Renal cortex interstitium (tissue), 11 donors: Measurements from ENCODE around the gene CS. TPM values are rescaled to one million over a fixed set of nuclear protein-coding genes. Genes with fewer than 3 reads are reported as not detected.

Experiments used
- DNase-seq, 11 donors: peaks; one replicate each; pipeline ENCODE4 v3.0.0-alpha.2; 2013; ENCODE audit warnings: low read depth in 9 of 11, low spot score in 4 of 11; ENCODE audit errors: extremely low read depth in 1 of 11
- polyA plus RNA-seq, 3 donors: library from polyadenylated mRNA; unstranded; fragments of 120-200 nt; gene quantifications; one replicate each; pipeline ENCODE4 v1.2.1, GENCODE V29; 2013; ENCODE audit not compliant: insufficient read length in 3 of 3

CS gene
- polyA plus RNA-seq, 3 donors, result 192 to 212 (median 204) TPM

DNA sequence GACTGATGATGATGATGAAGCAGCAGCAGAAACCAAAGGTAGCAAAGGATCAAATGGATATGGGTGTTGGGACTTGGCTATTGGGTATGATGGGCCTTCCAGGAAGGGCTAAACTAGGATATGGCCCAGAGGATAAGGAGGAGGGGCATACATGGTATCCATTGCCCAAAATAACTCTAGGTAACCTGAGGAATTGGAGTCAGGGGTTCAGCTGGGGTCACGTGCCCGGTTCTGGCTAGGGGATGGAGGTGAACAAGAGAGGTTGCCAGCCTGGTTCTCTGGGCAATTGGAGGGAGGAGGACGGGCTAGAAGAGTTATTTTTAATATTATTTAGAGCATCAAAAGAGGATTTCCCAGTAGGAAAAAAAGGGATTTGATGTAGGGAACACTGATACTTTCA is 39.2 kb downstream of the CS start:
- DNase-seq, result no peak

DNA sequence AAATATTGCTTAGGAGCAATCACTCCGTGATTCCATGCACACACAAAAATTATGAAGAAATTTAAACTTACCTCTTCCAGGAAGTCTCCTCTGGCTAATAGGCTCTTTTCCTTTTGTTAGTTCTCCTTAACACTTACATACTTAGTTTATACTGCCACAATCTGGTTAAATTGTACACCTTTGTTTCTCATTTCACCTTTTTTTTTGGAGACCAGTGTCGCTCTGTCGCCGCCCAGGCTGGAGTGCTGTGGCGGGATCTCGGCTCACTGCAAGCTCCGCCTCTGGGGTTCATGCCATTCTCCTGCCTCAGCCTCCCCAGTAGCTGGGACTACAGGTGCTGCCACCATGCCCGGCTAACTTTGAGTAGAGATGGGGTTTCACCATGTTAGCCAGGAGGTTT is 39.8 kb downstream of the CS start:
- DNase-seq, result no peak

DNA sequence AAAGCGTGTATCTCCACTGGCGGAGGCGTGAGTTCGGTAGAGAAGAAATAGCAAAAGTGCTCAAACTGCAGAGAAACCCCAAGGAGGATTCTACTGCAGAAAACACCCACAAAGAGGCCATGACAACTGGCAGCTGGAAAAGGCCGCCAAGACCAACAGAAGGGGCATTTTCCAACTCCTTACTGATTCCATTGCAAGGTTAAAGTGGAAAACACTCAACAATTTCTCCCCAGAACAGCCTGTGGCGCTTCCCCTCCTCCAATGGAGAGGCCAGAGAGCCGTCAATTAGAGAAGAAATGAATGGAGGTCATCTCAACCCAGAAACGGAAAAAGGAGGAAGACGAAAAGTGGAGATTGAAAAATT is 41.3 kb downstream of the CS start:
- no peak for DNase-seq

DNA sequence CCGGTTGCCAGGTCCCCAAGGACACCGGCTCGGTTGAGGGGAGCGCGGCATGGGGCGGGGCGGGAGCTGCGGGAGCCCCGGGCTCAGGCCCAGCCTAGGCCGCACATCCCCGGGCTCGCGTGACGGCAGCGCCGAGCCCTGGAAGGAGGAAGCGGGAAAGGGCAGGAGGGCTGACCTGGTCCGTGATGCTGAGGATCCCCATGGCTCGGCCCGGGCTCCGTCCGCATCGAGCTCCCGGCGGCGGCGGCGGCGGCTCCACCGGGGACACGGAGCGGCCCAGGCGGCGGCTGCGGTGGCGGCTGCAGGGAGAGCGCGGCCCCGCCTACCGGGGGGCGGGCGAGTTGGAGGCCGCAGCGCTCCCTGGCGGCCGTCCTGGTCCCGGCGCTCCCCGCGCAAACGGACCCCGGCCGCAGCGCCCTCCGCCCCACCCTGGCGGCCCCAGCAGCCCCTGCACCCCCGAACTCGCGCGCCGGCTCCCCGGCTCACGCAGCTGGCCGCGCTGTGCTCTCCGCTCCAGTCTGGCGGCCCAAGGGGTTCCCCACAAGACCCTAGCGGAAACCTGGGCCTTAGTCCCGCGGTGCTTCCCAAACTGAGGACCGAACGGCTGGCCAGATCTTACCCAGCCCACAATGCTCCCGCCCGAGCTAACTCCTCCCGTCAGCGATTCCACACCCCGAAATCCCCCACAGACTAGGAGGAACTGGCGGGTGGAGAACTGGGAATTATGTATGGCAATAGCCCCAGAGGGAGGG is 41.9 kb downstream of the CS start, which contains the start of gene ANKRD52:
ANKRD52 (minus strand) TSS at position 317 of the 752 bp plus-strand sequence; CDS start at position 202, 115 bp downstream.
- DNase-seq, result peak in 10 of 11 donors; percentile 58 to 85 (median 72)

DNA sequence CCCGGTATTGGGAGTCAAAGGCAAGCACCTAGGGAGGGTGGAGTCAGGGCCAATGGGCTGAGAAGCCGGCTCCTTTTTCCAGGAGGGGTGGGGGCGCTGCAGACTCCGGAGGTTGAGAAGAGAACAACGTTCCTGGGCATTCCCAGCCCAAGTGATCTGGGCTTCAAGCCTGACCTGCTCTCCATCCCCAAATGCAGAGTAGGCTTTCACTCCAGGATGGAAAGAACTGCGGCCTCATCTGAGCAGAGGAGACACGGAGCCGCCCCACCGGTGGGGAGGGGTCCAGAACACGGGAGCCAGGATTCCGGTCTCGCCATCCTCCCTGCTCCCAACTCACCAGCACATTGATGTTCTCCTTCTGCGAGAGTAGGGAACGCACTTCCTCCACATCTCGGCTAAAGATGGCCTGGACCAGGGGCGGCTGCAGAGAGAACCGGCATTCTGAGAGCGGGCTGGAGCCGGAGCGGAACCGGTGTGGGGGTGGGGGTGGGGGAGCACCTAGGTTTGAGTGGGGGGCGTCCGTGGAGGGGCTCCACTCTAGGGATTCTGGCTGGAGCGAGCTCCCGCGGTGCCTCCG is 42.6 kb downstream of the CS start:
- peak in 1 of 11 donors; percentile 30 for DNase-seq

DNA sequence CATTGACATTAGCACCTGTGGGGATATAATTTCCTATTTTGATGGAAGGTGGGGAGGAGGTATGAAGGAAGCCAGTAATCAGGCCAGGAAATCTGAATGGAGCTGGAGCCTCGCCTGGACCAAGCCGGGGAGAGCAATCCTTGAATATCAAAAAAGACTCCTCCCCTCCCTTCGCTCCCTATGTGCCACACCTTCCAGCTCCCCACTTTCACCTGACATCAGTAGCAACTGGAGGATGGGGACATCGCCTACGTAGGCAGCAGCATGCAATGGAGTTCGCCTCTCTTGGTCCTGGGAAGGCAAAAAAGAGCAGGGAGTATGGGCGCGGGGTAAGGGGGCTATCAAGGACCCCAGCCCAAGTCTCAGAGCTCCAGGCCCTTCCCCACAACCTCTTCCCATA is 43.1 kb downstream of the CS start:
- no peak for DNase-seq

DNA sequence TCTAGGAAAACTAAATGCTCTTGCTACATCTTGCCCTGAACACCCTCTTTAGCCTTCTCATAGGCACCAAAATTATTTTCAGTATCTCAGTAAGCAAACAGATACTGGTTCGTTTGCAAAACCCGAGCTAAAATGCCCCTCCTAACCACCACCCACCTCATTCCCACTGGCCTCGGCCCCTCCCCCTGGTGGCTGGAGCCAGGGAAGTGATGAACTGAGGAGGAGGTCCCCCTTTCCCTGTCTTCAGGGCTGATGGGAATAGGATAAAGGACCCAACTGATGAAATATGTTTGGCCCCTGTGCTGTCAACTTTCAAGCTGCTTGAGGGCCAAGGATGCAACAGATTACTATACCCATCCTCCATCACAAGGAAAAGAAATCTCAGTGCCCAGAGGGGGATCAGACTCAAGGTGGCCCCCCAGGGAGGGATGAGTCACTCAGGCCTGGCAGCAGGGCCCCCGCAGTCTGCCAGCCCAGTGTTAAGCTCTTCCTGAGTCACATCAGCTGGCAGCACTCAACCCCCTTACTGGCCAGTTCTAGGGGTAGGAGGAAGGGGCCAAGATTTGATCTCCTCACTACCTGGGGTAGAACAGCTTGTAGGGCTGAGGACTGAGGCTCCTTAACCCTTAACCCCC is 43.7 kb downstream of the CS start:
- no peak for DNase-seq

DNA sequence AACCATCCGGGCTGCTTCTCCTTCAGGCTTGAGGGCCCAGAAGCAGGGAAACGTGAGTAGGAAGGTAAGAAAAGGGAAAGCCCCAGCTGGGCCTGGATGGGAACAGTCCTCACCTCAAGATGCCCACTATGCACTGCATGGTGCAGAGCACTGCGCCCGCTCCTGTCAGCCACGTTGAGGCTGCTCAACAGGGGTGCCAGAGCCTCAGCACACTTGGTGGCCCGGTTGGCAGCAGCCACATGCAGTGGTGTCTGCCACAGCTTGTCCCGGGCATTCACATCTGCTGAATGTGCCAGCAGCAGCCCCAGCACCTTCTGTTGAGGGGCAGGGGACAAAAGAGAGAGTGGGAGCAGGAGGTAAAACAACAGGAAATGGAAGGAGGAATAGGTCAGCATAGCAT is 44.5 kb downstream of the CS start:
- DNase-seq, result no peak

DNA sequence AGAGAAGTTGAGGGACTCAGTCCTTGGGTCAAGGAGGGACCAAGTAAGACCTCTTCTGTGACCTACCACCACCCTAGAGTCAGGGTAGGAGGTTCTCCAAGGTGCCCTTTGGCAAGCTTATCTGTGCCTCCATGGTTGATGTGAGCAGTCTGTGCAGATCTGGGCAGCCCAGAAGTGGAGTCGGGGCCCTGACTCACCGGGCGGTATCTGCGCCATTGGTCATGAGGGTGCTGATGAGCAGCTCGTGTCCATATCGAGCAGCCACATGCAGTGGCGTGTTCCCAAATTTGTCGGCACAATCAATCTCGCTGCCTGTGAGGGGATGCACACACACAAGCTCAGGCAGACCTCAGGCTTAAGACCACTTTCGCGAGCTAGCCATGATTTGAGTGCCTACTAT is 47.0 kb downstream of the CS start:
- DNase-seq, result no peak

DNA sequence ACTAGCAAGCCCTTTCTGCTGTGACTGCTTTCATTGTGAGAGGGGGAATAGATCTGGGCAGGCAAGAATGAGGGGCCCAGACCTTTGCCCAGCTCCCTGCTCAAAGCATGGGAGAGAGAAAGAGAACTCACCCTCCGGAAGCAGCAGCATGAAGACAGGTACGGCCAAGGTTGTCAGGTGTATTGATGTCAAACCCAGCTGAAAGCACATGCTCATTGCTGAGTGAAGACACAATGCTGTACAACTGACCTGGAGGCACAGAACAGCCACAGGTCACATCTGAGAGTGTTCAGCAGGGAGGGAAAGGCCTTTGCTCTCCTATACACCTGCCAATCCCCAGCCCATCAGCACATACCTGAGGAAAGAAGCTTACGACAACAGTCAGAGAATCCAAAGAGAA is 47.5 kb downstream of the CS start:
- no peak for DNase-seq

DNA sequence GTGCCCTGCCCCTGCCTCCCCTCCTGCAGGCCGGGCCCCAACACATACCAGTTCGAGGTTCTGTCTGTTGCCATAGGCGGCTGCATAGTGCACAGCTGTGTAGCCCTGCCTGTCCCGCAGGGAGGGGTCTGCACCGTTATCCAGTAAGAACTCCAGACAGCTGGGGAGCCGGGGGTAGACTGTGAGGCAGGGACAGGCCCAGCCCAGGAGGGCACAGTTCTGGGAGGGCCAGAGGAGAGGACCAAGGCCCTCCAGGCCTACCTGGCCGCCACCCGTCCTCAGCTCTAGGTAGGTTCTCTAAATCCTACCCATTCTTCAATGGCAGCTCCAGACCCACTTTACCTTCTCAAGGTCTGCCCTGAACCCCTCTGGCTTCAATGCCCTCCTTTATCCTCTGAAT is 51.4 kb downstream of the CS start:
- no peak for DNase-seq

DNA sequence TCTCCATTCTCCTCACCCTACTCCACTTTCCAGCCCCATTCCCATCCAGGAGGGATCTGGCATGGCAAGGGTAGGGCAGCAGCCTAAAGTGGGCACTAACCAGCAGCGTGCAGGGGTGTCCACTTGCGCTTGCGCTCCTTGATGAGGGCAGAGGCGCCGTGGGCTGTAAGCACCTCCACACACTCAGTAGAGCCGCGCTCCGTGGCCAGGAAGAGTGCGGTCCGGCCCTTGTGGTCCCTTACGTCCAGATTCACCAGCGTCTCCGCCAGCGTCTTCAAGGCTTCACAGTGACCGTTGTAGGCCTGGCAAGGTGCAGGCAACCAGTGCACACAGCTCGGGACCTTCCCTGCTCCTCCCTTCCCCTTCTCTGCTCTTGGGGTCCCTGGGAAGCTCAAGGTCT is 52.2 kb downstream of the CS start:
- no peak for DNase-seq

DNA sequence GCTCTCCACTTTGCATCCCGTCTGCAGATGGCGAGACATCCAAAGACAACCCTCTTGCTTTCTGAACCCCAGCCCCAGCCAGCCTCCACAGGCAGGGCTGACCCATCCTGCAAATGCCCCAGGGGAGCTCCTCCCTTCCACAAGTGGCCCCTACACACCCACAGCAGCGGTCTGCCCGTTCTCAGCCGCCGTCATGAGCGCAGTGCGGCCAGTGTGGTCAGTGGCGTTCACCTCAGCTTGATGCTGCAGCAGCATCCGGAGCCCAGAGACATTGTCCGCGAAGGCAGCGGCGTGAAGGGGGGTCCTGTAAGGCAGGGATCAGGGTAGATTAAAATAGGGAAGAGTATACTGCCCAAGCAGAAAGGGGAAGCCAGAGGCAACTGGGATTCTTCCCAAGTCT is 55.6 kb downstream of the CS start:
- no peak for DNase-seq

DNA sequence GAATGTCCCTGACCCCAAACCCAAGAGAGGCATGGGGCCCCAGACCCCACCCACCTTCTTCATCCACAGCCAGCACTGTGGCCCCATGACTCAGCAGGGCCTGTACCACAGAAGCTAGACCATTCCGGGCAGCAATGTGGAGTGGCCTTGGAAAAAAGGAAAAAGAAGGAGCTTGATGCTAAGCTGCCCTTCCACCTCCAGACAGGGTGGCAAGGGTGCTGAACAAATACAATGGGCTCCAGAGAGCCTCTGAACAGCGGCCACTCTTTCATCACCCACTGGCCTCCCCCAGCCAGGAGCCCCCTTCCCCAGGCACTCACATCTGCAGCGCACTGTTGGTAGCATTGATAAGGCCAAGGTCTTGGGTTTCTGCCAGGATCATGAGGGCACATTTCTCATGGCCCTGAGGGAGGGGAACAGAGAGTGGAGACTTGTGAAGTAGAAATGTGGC is 56.4 kb downstream of the CS start:
- no peak for DNase-seq

DNA sequence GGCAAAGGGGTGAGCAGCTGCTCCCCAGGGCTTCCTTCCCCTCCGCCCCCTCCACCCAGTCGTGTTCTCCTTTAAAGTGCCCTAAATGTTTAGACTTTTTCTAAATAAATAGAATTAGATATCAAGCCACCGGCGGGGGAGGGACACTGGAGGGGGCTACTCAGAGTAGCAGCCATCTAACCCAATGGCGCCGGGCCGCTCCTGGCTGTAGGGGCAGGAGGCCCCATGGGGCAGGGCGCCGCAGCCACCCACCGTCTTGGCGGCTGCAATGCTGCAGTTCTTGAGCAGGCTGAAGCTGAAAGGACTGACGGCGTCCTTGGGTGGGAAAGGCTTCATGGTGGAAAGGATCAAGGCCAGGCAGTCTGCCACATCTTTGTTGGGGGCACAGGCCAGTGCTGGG is 57.1 kb downstream of the CS start:
- no peak for DNase-seq

DNA sequence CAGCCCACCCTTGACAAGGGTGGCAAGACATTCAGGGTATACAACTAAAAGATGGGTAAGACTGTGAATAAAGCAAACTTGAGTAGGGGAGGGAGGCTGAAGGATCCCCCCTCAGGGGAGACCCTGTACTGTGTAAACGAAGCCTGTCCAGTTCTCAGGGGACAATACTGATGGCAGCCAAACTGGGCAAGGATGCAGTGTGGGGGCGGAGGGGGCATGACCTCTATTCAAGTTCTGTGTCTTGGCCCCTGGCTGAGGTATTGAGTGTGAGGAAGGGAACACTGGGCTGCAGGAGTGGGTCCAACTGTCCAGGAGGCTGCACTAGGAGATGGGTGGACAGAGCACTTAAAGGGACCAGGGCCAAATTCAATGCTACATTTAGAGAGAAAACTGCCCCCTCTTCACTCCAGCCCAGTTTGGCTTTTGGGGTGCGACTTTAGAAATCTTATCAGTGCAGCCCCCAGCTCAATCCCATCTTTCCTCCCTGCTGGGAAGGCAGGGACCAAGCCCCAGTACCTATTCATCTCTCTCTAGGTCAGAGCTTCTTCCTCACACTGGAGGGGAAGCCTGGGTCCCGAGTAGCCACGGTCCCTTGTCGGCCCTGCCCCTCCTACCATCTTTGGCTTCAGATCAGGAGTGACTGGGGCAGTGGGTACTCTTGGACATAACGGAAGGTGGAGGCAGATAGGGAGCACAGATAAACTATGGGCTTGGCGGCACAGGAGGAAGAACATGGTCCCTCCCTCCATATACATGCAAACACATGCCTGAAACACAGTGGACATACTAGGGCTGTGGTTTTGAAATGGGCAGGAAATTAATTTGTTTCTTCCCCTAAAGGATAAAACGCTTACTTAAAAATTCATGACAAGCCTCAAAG is 58.5 kb downstream of the CS start:
- DNase-seq, result no peak

DNA sequence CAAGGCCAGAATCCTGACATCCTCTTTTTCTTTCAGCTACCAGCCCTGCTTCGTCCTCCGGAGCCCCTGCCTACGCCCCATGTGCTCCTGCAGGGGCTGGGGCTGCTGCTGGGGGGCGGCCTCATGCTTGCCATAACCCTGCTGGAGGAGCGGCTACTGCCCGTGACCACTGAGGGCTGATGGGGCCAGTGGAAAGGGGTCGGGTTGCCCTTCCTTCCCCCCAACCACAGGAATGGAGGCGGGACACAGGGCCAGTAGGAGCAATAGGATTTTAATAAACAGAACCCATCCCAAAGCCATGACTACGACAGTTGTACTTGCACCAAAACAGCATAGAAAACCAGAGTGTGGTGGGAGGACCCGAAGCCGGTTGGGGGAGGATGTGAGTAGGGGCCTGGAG is 62.6 kb downstream of the CS start:
- DNase-seq, result no peak

DNA sequence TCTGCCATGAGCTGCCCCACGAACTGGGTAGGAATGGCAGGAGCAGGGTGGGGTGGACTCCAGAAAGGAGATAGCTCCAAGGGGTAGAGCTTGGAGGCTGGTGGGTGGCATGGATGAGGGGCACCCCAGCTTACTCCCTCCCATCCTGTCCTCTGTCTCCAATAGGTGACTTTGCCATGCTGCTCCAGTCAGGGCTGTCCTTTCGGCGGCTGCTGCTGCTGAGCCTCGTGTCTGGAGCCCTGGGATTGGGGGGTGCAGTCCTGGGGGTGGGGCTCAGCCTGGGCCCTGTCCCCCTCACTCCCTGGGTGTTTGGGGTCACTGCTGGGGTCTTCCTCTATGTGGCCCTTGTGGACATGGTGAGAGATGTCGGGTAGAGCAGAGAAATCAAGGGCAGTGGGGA is 63.1 kb downstream of the CS start:
- no peak for DNase-seq

DNA sequence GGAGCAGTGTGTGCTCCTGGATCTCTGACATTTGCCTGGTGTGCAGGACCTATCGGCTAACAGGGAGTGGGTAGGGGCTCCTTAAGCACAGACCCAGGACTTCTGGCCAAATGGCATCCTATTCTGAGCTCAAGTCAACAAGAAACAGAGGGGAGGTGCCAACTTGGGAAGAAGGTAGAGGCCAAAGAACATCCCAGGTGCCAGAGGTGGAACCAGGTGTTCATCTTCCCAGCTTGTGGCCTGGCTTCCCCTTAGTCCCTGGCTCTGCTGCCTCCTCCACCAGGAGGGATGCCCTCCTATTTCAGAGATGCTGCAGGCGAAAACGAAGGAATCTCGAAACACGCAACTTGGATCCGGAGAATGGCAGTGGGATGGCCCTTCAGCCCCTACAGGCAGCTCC is 64.0 kb downstream of the CS start:
- DNase-seq, result no peak
